SK-N-SH treated with all-trans-retinoic acid at 6 μM for 48 hours (cell line): ENCODE data around the gene MOBP.

Source experiments
- ARNTL ChIP-seq: fragments of 450-650 bp; formaldehyde crosslinking; IDR thresholded peaks from 2 replicates; pipeline ENCODE4 v1.5.0; 2020; ENCODE audit warnings: low read depth, mild to moderate bottlenecking, moderate library complexity, borderline replicate concordance
- CREB5 ChIP-seq: fragments of 250-450 bp; sonication (Bioruptor Pico); IDR thresholded peaks from 2 replicates; pipeline ENCODE4 v1.5.1; 2020; ENCODE audit warnings: low read depth, mild to moderate bottlenecking, moderate library complexity
- ISL1 ChIP-seq: fragments of 250-450 bp; sonication (Bioruptor Pico); IDR thresholded peaks from 2 replicates; pipeline ENCODE4 v2.1.2; 2022; ENCODE audit warnings: mild to moderate bottlenecking, moderate library complexity
- PATZ1 ChIP-seq: fragments of 250-450 bp; sonication (Bioruptor Pico); IDR thresholded peaks from 2 replicates; pipeline ENCODE4 v1.8.0; 2020; ENCODE audit warnings: mild to moderate bottlenecking, moderate library complexity, borderline replicate concordance
- TSHZ2 ChIP-seq: fragments of 250-450 bp; sonication (Bioruptor Pico); IDR thresholded peaks from 2 replicates; pipeline ENCODE4 v1.5.0; 2020; ENCODE audit warnings: mild to moderate bottlenecking, moderate library complexity
- ZFP30 ChIP-seq: fragments of 450-650 bp; formaldehyde crosslinking; IDR thresholded peaks from 2 replicates; pipeline ENCODE4 v1.5.0; 2022; ENCODE audit warnings: mild to moderate bottlenecking, moderate library complexity

- TF ChIP-seq PATZ1 (CRISPR knock-in tag) = no peak
- no peak for TF ChIP-seq TSHZ2 (CRISPR knock-in tag)
- no peak for TF ChIP-seq ZFP30 (CRISPR knock-in tag)
- TF ChIP-seq CREB5 = no peak
- TF ChIP-seq ARNTL (CRISPR knock-in tag) = no peak
- no peak for TF ChIP-seq ISL1
Observed at GRCh38 chr3:39532777-39533176, 65.3 kb downstream of the MOBP start.
